Pericardium fibroblast (primary cell): ENCODE data around the gene ZNF292. TPM values are rescaled to one million over a fixed set of nuclear protein-coding genes. Genes with fewer than 3 reads are reported as not detected.

Experiments used
- total RNA-seq: library from RNA; depleted of rRNA; stranded (reverse); fragments of >200 nt; gene quantifications from 2 replicates; pipeline ENCODE4 v1.2.3, GENCODE V29; 2015

Gene ZNF292
- total RNA-seq, result 12.5 and 14.0 TPM in 2 replicates

DNA sequence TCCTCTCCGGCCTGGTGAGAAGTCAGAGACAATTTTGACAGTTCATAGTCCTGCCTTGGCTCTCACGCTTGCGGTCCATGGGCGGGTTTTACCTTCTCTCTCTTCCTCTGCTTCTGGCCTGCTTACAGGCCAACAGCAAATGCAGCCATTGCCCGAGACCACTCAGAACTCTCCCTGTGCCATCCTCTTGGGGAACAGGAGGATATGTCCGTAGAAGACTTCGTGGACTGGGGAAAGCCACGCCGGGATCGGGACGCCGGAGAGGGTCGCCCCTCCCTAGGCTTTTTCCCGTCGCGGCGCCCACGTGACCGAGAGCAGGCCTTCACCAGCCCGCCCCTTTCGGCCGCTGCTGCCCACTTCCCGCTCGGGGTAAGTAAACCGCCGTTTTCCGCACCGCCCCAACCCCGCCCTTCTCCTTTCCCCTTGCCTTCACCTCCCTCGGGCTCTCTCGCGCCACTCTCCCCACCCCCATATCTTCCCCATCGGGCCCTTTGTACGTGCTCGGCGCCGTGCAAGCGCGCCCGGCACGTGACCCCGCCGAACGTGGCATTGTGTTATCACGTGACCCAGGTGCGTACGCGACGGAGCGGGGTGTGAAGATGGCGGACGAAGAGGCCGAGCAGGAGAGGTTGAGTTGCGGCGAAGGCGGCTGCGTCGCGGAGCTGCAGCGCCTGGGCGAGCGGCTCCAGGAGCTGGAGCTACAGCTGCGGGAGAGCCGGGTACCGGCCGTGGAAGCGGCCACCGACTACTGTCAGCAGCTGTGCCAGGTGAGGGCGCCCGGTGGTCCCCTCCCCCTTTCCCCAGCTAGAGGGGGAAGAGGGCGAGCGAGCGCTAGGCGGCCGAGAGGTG is at the start of gene ZNF292:
ZNF292 (plus strand) TSS at position 573 of the 849 bp plus-strand sequence; CDS start at position 600, 27 bp downstream.

Other genes with a start within 250 kb of the ZNF292 start
- not detected in 2 replicates for gene HTR1E, start 218.0 kb upstream of the ZNF292 start, total RNA-seq
- gene CGA, start 60.5 kb upstream of the ZNF292 start, total RNA-seq, result not detected in 2 replicates
- 2.1 and 4.4 TPM in 2 replicates for gene SMIM8, start 167.0 kb downstream of the ZNF292 start, total RNA-seq
- gene GJB7, start 173.7 kb downstream of the ZNF292 start, total RNA-seq, result not detected in 2 replicates
- 0.09 and 0.12 TPM in 2 replicates for gene C6orf163, start 189.2 kb downstream of the ZNF292 start, total RNA-seq